GM12891 (cell line): Measurements from ENCODE around the gene BIK.

Experiments used
- PAX5 ChIP-seq: IDR thresholded peaks from 2 replicates; pipeline ENCODE4 v1.6.1; 2011; ENCODE audit warnings: low read length, moderate library complexity, mild to moderate bottlenecking; ENCODE audit not compliant: insufficient read depth, severe bottlenecking
- POLR2A ChIP-seq: IDR thresholded peaks from 2 replicates; pipeline ENCODE4 v1.6.1; 2011; ENCODE audit warnings: low read depth, low read length, control low read depth
- POLR2AphosphoS5 ChIP-seq: IDR thresholded peaks from 2 replicates; pipeline ENCODE4 v1.6.1; 2011; ENCODE audit warnings: low read depth, low read length, control low read depth
- SPI1 ChIP-seq: IDR thresholded peaks from 2 replicates; pipeline ENCODE4 v1.6.1; 2011; ENCODE audit warnings: low read depth, low read length, control low read depth
- TAF1 ChIP-seq: IDR thresholded peaks from 2 replicates; pipeline ENCODE4 v1.6.1; 2011; ENCODE audit warnings: low read depth, low read length, control low read depth

DNA sequence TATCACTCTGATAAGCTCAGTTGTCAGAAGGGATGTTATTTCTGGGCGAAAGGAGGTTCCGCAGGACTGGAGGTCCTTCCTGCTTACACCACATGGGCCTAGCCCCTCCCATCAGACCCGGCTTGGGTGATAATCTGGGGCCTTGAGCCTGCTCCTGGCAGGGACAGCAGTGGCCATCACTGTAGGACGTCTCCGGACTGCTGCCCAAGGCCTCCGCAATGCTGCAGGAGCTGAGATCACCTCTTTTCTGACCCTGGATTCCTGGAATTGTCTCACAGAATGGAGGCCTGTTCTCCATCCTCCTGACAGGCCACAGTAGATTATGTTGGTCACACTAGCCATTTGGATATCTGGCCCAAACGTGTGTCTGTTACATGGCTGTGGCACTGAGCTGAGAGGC, 9.2 kb upstream of the BIK start:
- TF ChIP-seq POLR2AphosphoS5, result no peak
- no peak for TF ChIP-seq TAF1
- TF ChIP-seq POLR2A, result no peak
- no peak for TF ChIP-seq PAX5
- no peak for TF ChIP-seq SPI1
